ENCODE measurements around the gene UPB1. TPM values are rescaled to one million over a fixed set of nuclear protein-coding genes. Genes with fewer than 3 reads are reported as not detected.

Gene UPB1
- total RNA-seq, 2 experiments from 2014 or later = 0.40 to 0.67 TPM

- DNase-seq = no peak
- H3K27ac Mint-ChIP-seq = peak overlapping the region; percentile 22
- ChIA-PET POLR2A (no interaction called here), CTCF (interaction anchor here (1.2 to 1.4 kb wide), 2 partner anchors 10 to 29 kb away, joined by 3 to 4 read pairs; no protein-coding TSS in a partner anchor)
- peaks cover 24% of the 10 kb centered on the region for H3K4me1 Mint-ChIP-seq
- H3K27me3 Mint-ChIP-seq = no peaks in the 10 kb centered on the region
- no peak overlapping the region for H3K4me3 Mint-ChIP-seq
- H3K9me3 Mint-ChIP-seq = no peaks in the 10 kb centered on the region
- H3K36me3 Mint-ChIP-seq (ENCODE audit: low read depth) = peaks cover 41% of the 10 kb centered on the region
Measured at GRCh38 chr22:24566899-24567511, 71.9 kb downstream of the UPB1 start.

DNA sequence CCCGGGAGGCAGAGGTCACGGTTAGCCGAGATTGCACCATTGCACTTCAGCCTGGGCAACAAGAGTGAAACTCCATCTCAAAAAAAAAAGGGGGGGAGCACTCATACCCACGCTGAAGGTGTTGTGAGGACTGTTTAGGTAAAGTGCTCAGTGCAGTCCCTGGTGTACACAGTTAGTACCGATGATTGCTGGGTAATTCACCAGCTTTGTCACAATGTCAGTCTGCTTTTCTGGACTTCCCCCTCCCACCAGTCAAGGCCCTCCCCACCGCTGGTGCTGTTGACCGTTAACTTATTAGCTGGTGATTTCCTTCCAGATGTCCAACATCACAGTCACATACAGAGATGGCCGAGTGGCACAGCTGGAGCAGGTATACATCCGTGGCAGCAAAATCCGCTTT, 72.5 kb downstream of the UPB1 start:
- POLR2A ChIA-PET = interaction anchor here (0.6 kb wide), 2 partner anchors 167 to 401 kb away, joined by 3 read pairs; no protein-coding TSS in a partner anchor
- H3K36me3 Mint-ChIP-seq (ENCODE audit: low read depth) = peaks cover 43% of the 10 kb centered on the region

DNA sequence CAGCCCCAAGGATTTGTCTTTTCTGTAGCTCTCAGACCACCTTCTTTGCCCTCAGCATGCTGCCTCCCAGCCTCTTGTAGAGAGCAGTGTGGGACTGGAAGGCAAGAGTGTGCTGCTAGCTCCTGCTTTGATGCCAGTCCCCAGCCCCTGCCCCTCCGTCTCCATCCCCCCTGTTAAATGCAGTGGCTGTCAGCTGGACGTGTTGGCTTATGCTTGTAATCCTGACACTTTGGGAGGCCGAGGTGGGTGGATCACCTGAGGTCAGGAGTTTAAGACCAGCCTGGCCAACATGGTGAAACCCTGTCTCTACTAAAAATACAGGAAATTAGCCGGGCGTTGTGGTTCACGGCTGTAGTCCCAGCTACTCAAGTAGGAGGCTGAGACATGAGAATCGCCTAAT, 76.1 kb downstream of the UPB1 start:
- H3K9me3 Mint-ChIP-seq = no peaks in the 10 kb centered on the region
- peaks cover 3% of the 10 kb centered on the region for H3K4me1 Mint-ChIP-seq
- no peak for DNase-seq
- CTCF ChIA-PET = interaction anchor here (0.6 kb wide), 1 partner anchor 41 kb away, joined by 4 read pairs; no protein-coding TSS in a partner anchor
- no peaks in the 10 kb centered on the region for H3K27me3 Mint-ChIP-seq
- peaks cover 48% of the 10 kb centered on the region for H3K36me3 Mint-ChIP-seq (ENCODE audit: low read depth)
- no peak overlapping the region for H3K4me3 Mint-ChIP-seq
- H3K27ac Mint-ChIP-seq = peak overlapping the region; percentile 19
- POLR2A ChIA-PET = no interaction called here

More for the DNA sequence above, 72.5 kb downstream of the UPB1 start:
- H3K27ac Mint-ChIP-seq = no peak overlapping the region
- no peak for DNase-seq
- H3K9me3 Mint-ChIP-seq = no peaks in the 10 kb centered on the region
- CTCF ChIA-PET = interaction anchor here (1.2 to 1.3 kb wide), 2 partner anchors 8 to 28 kb away, joined by 3 read pairs; no protein-coding TSS in a partner anchor
- H3K4me1 Mint-ChIP-seq = peaks cover 21% of the 10 kb centered on the region
- no peaks in the 10 kb centered on the region for H3K27me3 Mint-ChIP-seq
- H3K4me3 Mint-ChIP-seq = no peak overlapping the region

GRCh38 chr22:24576778-24577177, 81.6 kb downstream of the UPB1 start:
- POLR2A ChIA-PET = no interaction called here

More at GRCh38 chr22:24576778-24577177, 81.6 kb downstream of the UPB1 start:
- Mint-ChIP-seq H3K4me3 (no peak overlapping the region), H3K27me3 (no peaks in the 10 kb centered on the region), H3K27ac (no peak overlapping the region), H3K4me1 (no peaks in the 10 kb centered on the region), H3K9me3 (no peaks in the 10 kb centered on the region), H3K36me3 (ENCODE audit: low read depth) (peaks cover 22% of the 10 kb centered on the region)
- CTCF ChIA-PET = interaction anchor here (1.0 to 1.6 kb wide), 2 partner anchors 14 to 168 kb away, joined by 3 read pairs; no protein-coding TSS in a partner anchor
- DNase-seq = no peak

Other genes starting within 250 kb of the UPB1 start
- 10 to 100 TPM; 53.1 to 59.5 TPM for gene SPECC1L, start 224.5 kb upstream of the UPB1 start, total RNA-seq
- 10 to 100 TPM; 25.3 to 29.0 TPM for gene ADORA2A, start 67.7 kb upstream of the UPB1 start, total RNA-seq
- gene GUCD1, start 59.8 kb downstream of the UPB1 start, total RNA-seq = 100 to 1,000 TPM; 123 to 137 TPM
- gene SNRPD3, start 60.7 kb downstream of the UPB1 start, total RNA-seq = 100 to 1,000 TPM; 120 to 139 TPM
- 1 to 10 TPM in 1 of 2 experiments, under 1 TPM in 1; 0.64 to 1.0 TPM for gene LRRC75B, start 97.7 kb downstream of the UPB1 start, total RNA-seq
- 10 to 100 TPM; 44.6 to 48.1 TPM for gene GGT1, start 107.9 kb downstream of the UPB1 start, total RNA-seq

Data from activated CD4-positive, alpha-beta T cell treated with anti-CD3 and anti-CD28 coated beads, Interleukin-2, amount 10 ng/mL, durations not matched to agents 7 days and 5 days (primary cell).